GM12865 (cell line): ENCODE data around the gene GFI1B.

ENCODE experiments used
- DNase-seq: peaks from one replicate; pipeline ENCODE4 v3.0.0; 2010; ENCODE audit warnings: low read depth
- H3K4me3 ChIP-seq: 2 replicates; pipeline ENCODE4 v1.5.1; 2011; ENCODE audit warnings: mild to moderate bottlenecking, low read depth, low read length, control low read depth
- CTCF ChIP-seq: IDR thresholded peaks from 2 replicates; pipeline ENCODE4 v1.5.1; 2011; ENCODE audit warnings: low read length, control low read depth, low read depth, inconsistent platforms; ENCODE audit not compliant: insufficient read depth; ENCODE audit errors: missing control alignments

Gene GFI1B

GRCh38 chr9:132980157-132980556, 1.7 kb downstream of the GFI1B start:
- no peak for TF ChIP-seq CTCF
- DNase-seq = no peak
- H3K4me3 ChIP-seq = no peak overlapping the region

DNA sequence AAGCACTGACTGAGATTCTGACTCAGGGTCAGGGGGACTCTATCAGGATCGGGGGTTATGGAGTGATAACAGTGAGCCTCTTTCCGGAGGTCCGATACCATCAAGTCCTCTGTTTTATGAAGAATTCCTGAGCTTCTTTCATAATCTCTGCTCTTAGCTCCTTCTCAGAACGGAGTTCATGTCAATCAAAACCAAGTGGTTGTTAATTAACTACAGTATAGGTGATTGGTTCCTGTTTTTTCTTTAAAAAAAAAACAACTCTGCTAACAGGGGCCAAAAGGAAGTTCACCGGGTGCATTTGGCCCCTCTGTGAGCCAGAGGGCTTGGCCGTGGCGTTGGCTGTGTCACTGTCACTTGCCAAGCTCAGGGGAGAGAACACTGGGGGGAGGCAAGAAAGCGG, 4.0 kb downstream of the GFI1B start:
- H3K4me3 ChIP-seq = no peak overlapping the region
- DNase-seq = no peak
- no peak for TF ChIP-seq CTCF

GRCh38 chr9:132983491-132984201, 5.2 kb downstream of the GFI1B start:
- no peak overlapping the region for H3K4me3 ChIP-seq
- TF ChIP-seq CTCF = no peak
- no peak for DNase-seq

DNA sequence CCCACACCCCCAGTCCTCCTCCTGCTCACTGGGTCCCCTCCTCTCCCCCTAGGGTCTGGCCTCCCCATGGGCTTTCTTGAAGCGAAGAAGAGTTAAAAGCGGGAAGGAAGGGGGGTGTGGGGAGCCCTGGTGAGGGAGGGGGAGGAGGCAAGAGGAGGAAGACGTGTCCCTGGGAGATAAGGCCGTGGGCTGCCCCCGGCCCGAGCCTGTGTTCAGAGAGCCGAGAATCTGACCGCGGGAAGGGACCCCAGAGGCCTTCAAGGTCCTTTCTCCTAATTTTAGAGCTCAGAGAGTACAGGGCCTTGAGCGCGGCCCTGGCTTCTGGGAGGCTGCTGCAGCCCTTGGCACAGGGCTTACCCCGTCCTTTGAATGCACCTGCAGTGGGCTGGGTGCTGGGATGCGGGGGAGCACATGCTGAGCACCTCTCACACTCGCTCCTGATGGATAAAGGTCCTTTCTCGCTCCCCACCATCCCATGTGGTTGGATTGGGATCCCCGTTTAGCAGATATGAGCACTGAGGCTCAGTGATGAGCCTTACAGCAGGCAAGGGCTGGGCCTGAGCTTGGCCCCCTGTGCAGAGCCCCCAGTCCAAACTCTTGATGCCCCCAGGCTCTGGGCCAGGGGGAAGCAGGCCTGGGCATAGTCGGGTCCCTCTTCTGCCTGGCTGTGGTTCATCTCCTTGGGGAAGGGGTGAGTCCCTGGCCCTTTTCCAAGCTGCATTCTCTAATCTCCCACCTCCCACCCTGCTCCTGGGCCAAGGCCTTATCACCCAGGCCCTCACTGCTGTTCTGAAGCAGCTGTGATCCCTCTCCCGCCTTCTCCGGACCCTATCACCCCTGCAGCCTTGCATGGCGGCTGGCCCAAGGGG, 5.9 kb downstream of the GFI1B start:
- no peak for DNase-seq
- no peak for TF ChIP-seq CTCF
- no peak overlapping the region for H3K4me3 ChIP-seq

DNA sequence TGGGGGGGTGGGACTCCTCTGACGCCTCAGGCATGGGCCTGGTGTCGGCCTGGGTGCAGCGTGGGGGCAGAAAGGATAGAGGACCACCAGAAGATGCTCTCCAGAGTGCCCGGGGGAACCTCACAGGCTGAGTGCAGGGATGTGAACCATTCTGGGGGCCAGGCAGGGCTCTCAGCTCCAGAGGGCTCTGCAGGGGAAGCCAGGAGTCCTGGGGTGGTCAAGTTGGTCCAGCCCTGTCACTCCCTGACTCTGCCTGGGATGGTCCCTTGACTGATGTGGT, 6.5 kb downstream of the GFI1B start:
- no peak for DNase-seq
- no peak for TF ChIP-seq CTCF
- no peak overlapping the region for H3K4me3 ChIP-seq

GRCh38 chr9:132985489-132985888, 7.0 kb downstream of the GFI1B start:
- DNase-seq = no peak
- no peak for TF ChIP-seq CTCF
- no peak overlapping the region for H3K4me3 ChIP-seq
